Stimulated activated CD8-positive, alpha-beta memory T cell treated with anti-CD3 and anti-CD28 coated beads, Interleukin-12 subunit alpha, Interleukin-12 subunit beta, amount 100 ng/mL, for 4 hours (primary cell): Measurements from ENCODE around the gene TMC1.

ENCODE experiments used
- DNase-seq: peaks from one replicate; pipeline ENCODE4 v3.0.0-alpha.2; 2020; ENCODE audit warnings: low read depth

The TMC1 gene

GRCh38 chr9:72575666-72576065 lies 54.3 kb downstream of the TMC1 start:
- DNase-seq: no peak

GRCh38 chr9:72576087-72576486 lies 54.7 kb downstream of the TMC1 start:
- no peak for DNase-seq

- DNase-seq: no peak
Measured at GRCh38 chr9:72577212-72577753, 55.9 kb downstream of the TMC1 start.

GRCh38 chr9:72579190-72579589 lies 57.8 kb downstream of the TMC1 start:
- no peak for DNase-seq

- no peak for DNase-seq
Measured at GRCh38 chr9:72579880-72580550, 58.6 kb downstream of the TMC1 start.

GRCh38 chr9:72581694-72582093 lies 60.3 kb downstream of the TMC1 start:
- no peak for DNase-seq

- DNase-seq: no peak
Measured at GRCh38 chr9:72583370-72583769, 62.0 kb downstream of the TMC1 start.

- DNase-seq: no peak
Measured at GRCh38 chr9:72586388-72587130, 65.2 kb downstream of the TMC1 start.

GRCh38 chr9:72588336-72588735 lies 66.9 kb downstream of the TMC1 start:
- DNase-seq: no peak

- DNase-seq: no peak
Measured at GRCh38 chr9:72589667-72590521, 68.5 kb downstream of the TMC1 start.

- no peak for DNase-seq
Measured at GRCh38 chr9:72590824-72591223, 69.4 kb downstream of the TMC1 start.

GRCh38 chr9:72592502-72593403 lies 71.3 kb downstream of the TMC1 start:
- no peak for DNase-seq

GRCh38 chr9:72596451-72597180 lies 75.2 kb downstream of the TMC1 start:
- no peak for DNase-seq

GRCh38 chr9:72597181-72597517 lies 75.7 kb downstream of the TMC1 start:
- DNase-seq: no peak

- no peak for DNase-seq
Measured at GRCh38 chr9:72597601-72598000, 76.2 kb downstream of the TMC1 start.

GRCh38 chr9:72598639-72599038 lies 77.2 kb downstream of the TMC1 start:
- no peak for DNase-seq

- no peak for DNase-seq
Measured at GRCh38 chr9:72599874-72600534, 78.6 kb downstream of the TMC1 start.

GRCh38 chr9:72600671-72601070 lies 79.3 kb downstream of the TMC1 start:
- no peak for DNase-seq

GRCh38 chr9:72601615-72602014 lies 80.2 kb downstream of the TMC1 start:
- DNase-seq: no peak

GRCh38 chr9:72612449-72612848 lies 91.0 kb downstream of the TMC1 start:
- no peak for DNase-seq
